Adrenal gland (tissue), 12 donors: ENCODE results near the gene CLEC2B. TPM values are rescaled to one million over a fixed set of nuclear protein-coding genes. Genes with fewer than 3 reads are reported as not detected.

Experiments
- DNase-seq, 7 donors: peaks; one replicate each; pipeline ENCODE4 v3.0.0-alpha.2; 2019 to 2020
- H3K27ac ChIP-seq, 5 donors: fragments of 200-600 bp; sonication (generic) in 4 of 5; 1 replicate in 3 of 5; 2 replicates in 2 of 5; pipeline versions ENCODE4 v1.5.1 to v1.8.0; 2016 to 2020; ENCODE audit warnings: mild to moderate bottlenecking in 1 of 5
- H3K27me3 ChIP-seq: fragments of 200-600 bp; 2 replicates; pipeline ENCODE4 v1.8.0; 2021
- H3K36me3 ChIP-seq, 2 donors: fragments of 200-600 bp; replicated peaks in 1 of 2; 1 replicate in 1 of 2; 2 replicates in 1 of 2; pipeline versions ENCODE4 v1.5.1 to v1.8.0; 2018 to 2022
- H3K4me1 ChIP-seq, 2 donors: fragments of 200-600 bp; replicated peaks in 1 of 2; 1 replicate in 1 of 2; 2 replicates in 1 of 2; pipeline versions ENCODE4 v1.5.1 to v1.8.0; 2018 to 2021
- H3K4me3 ChIP-seq, 4 donors: fragments of 200-600 bp; sonication (generic) in 3 of 4; one replicate each; pipeline ENCODE4 v1.5.1; 2016 to 2018
- H3K9me3 ChIP-seq, 3 donors: fragments of 200-600 bp; sonication (generic) in 1 of 3; replicated peaks in 1 of 3; 1 replicate in 2 of 3; 2 replicates in 1 of 3; pipeline versions ENCODE4 v1.5.1 to v1.8.0; 2016 to 2021
- CTCF ChIP-seq, 6 experiments: fragments of 450-650 bp in 4 of 6; fragments of 200-600 bp in 2 of 6; sonication (generic) in 1 of 6; IDR thresholded peaks; 1 replicate in 5 of 6; 2 replicates in 1 of 6; pipeline versions ENCODE4 v1.5.1 to v1.8.0; 2016 to 2021; ENCODE audit warnings: antibody characterized with exemption in 6 of 6, mild to moderate bottlenecking in 2 of 6, moderate library complexity in 1 of 6
- POLR2A ChIP-seq, 2 donors: fragments of 450-650 bp; IDR thresholded peaks; one replicate each; pipeline ENCODE4 v1.6.1; 2017; ENCODE audit warnings: antibody characterized with exemption in 2 of 2, mild to moderate bottlenecking in 2 of 2, moderate library complexity in 1 of 2
- WGBS, 4 donors: extraction: QIAGEN DNeasy Blood & Tissue Kit in 2 of 4; methylation state at CpG; one replicate each; pipeline versions ENCODE4 v1.1.5 to v1.1.7; 2013 to 2017; 5-methylcytosine and 5-hydroxymethylcytosine counted together
- intact Hi-C, 2 donors: fragments of 100-400 bp; cut with DNase I; formaldehyde crosslinking; loops; one replicate each; pipeline versions ENCODE4 v1.14.1 to v1.15.0; 2022 to 2023
- polyA plus RNA-seq, 3 donors: library from polyadenylated mRNA; stranded (reverse); fragments of 200-250 nt in 2 of 3; fragments of 350-450 nt in 1 of 3; fragmentation: Illumina TruSeq in 1 of 3; extraction: RNeasy Lipid Tissue Mini Kit (QIAGEN cat#74804) in 1 of 3; gene quantifications; one replicate each; pipeline ENCODE4 v1.2.3, GENCODE V29; 2013 to 2014
- total RNA-seq, 9 donors: library from RNA; depleted of rRNA in 4 of 9; stranded (reverse); fragments of >200 nt in 4 of 9; fragments of 120-200 nt in 1 of 9; fragmentation: NEBNext Ultra II Directional in 1 of 9; extraction: Animal tissue kit (Norgen Biotek cat#: 25700) in 1 of 9; gene quantifications; one replicate each; pipeline versions ENCODE4 v1.1.0 to v1.2.4, GENCODE V29; 2013 to 2023
- donor health status: healthy with polysubstance abuse.
- donor health status: Bipolar disorder and iron deficiency.
- donor health status: DM: yes; HTN: yes; CAD: no.
- donor health status: DM: no; HTN: no; CAD: no.
- donor health status: DM: no; HTN: no; CAD: no.
- donor health status: DM: yes; HTN: yes; CAD: no.

Gene CLEC2B
- total and polyA plus RNA-seq, 12 donors, result 3.9 to 17.7 (median 10.5) TPM

GRCh38 chr12:9831720-9832119 lies 37.4 kb downstream of the CLEC2B start:
- WGBS, 4 donors, result 59 to 61% (median 60%) methylated on average over 3 of the region's 3 CpGs
- DNase-seq, result no peak
- no peak for TF ChIP-seq POLR2A (IDR thresholded peaks at IDR 0.05)
- no peak for TF ChIP-seq CTCF (IDR thresholded peaks at IDR 0.05)
- Histone ChIP-seq H3K4me1 (no peaks in the 10 kb centered on the region), H3K27ac (no peak overlapping the region), H3K27me3 (no peaks in the 10 kb centered on the region), H3K36me3 (no peaks in the 10 kb centered on the region), H3K4me3 (no peak overlapping the region), H3K9me3 (no peaks in the 10 kb centered on the region)
- intact Hi-C loops, result no loop called here

GRCh38 chr12:9829982-9830381 lies 39.2 kb downstream of the CLEC2B start:
- no peak for DNase-seq
- TF ChIP-seq POLR2A (IDR thresholded peaks at IDR 0.05), result no peak
- TF ChIP-seq CTCF (IDR thresholded peaks at IDR 0.05), result no peak
- WGBS, 4 donors, result 49 to 70% (median 64%) methylated on average over 5 of the region's 5 CpGs
- intact Hi-C loops, result no loop called here
- no peaks in the 10 kb centered on the region for H3K36me3 ChIP-seq
- H3K4me3 ChIP-seq, result no peak overlapping the region
- no peaks in the 10 kb centered on the region for H3K27me3 ChIP-seq
- H3K4me1 ChIP-seq, result no peaks in the 10 kb centered on the region
- no peak overlapping the region for H3K27ac ChIP-seq
- no peaks in the 10 kb centered on the region for H3K9me3 ChIP-seq

GRCh38 chr12:9829483-9829882 lies 39.7 kb downstream of the CLEC2B start:
- no peak for TF ChIP-seq POLR2A (IDR thresholded peaks at IDR 0.05)
- TF ChIP-seq CTCF (IDR thresholded peaks at IDR 0.05), result no peak
- intact Hi-C loops, result no loop called here
- no peaks in the 10 kb centered on the region for H3K27me3 ChIP-seq
- WGBS, 4 donors, result 59 to 68% (median 62%) methylated on average over 3 of the region's 3 CpGs
- DNase-seq, result no peak
- no peaks in the 10 kb centered on the region for H3K9me3 ChIP-seq
- H3K4me1 ChIP-seq, result no peaks in the 10 kb centered on the region
- no peak overlapping the region for H3K27ac ChIP-seq
- no peaks in the 10 kb centered on the region for H3K36me3 ChIP-seq
- H3K4me3 ChIP-seq, result no peak overlapping the region

- no peaks in the 10 kb centered on the region for H3K27me3 ChIP-seq
- WGBS, 4 donors, result 72 to 84% (median 75%) methylated on average over 3 of the region's 3 CpGs
- intact Hi-C loops, result no loop called here
- no peaks in the 10 kb centered on the region for H3K4me1 ChIP-seq
- no peaks in the 10 kb centered on the region for H3K9me3 ChIP-seq
- no peak for TF ChIP-seq POLR2A (IDR thresholded peaks at IDR 0.05)
- no peak within 1 kb of the TSS for H3K4me3 ChIP-seq
- no peak for DNase-seq
- no peak within 1 kb of the TSS for H3K27ac ChIP-seq
- H3K36me3 ChIP-seq, result no peaks in the 10 kb centered on the region
Observed at GRCh38 chr12:9827209-9827888, 41.8 kb downstream of the CLEC2B start, which contains the start of gene KLRF1. Gene KLRF1 (plus strand): TSS chr12:9827481. CDS start chr12:9827545, 64 bp downstream.
